Neural crest cell (in vitro differentiated cells): Measurements from ENCODE around the gene FAM217B. TPM values are rescaled to one million over a fixed set of nuclear protein-coding genes. Genes with fewer than 3 reads are reported as not detected.
A peak's percentile ranks its signal among the peaks of the same experiment; 100 is the strongest.

Source experiments
- DNase-seq: peaks from one replicate; pipeline ENCODE4 v3.0.0; 2021; ENCODE audit warnings: low read depth, mixed read lengths, low spot score
- H3K27ac Mint-ChIP-seq: one replicate; pipeline ENCODE4 v1.8.0; 2021; ENCODE audit warnings: mild to moderate bottlenecking, mixed read lengths; ENCODE audit not compliant: unreplicated experiment
- H3K27me3 Mint-ChIP-seq: 2 replicates; pipeline ENCODE4 v1.8.0; 2021; ENCODE audit warnings: low read depth, mild to moderate bottlenecking, mixed read lengths
- H3K36me3 Mint-ChIP-seq: 2 replicates; pipeline ENCODE4 v1.8.0; 2021; ENCODE audit warnings: low read depth, mild to moderate bottlenecking, mixed read lengths
- H3K4me1 Mint-ChIP-seq: 2 replicates; pipeline ENCODE4 v1.8.0; 2021; ENCODE audit warnings: mixed read lengths
- H3K4me3 Mint-ChIP-seq: one replicate; pipeline ENCODE4 v1.8.0; 2021; ENCODE audit warnings: mild to moderate bottlenecking, mixed read lengths
- H3K9me3 Mint-ChIP-seq: 2 replicates; pipeline ENCODE4 v1.8.0; 2021; ENCODE audit warnings: mixed read lengths
- total RNA-seq: library from RNA; stranded (reverse); gene quantifications from 2 replicates; pipeline ENCODE4 v1.2.1, GENCODE V29; 2021
- TF ChIP-seq, protein P1 (sequence below): fragments of 200-600 bp; sonication (generic); conservative IDR thresholded peaks from 2 replicates; pipeline ENCODE4 v1.5.0; 2021; ENCODE audit warnings: antibody characterized with exemption, mild to moderate bottlenecking

Gene FAM217B
- total RNA-seq, 1 donor from 2014 or later = 47.9 TPM

GRCh38 chr20:59939052-59939878 is 924 bp upstream of the FAM217B start:
- H3K4me1 Mint-ChIP-seq = peaks cover 49% of the 10 kb centered on the region
- TF ChIP-seq, protein P1, sequence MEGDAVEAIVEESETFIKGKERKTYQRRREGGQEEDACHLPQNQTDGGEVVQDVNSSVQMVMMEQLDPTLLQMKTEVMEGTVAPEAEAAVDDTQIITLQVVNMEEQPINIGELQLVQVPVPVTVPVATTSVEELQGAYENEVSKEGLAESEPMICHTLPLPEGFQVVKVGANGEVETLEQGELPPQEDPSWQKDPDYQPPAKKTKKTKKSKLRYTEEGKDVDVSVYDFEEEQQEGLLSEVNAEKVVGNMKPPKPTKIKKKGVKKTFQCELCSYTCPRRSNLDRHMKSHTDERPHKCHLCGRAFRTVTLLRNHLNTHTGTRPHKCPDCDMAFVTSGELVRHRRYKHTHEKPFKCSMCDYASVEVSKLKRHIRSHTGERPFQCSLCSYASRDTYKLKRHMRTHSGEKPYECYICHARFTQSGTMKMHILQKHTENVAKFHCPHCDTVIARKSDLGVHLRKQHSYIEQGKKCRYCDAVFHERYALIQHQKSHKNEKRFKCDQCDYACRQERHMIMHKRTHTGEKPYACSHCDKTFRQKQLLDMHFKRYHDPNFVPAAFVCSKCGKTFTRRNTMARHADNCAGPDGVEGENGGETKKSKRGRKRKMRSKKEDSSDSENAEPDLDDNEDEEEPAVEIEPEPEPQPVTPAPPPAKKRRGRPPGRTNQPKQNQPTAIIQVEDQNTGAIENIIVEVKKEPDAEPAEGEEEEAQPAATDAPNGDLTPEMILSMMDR = no peak
- peaks cover 3% of the 10 kb centered on the region for H3K27me3 Mint-ChIP-seq
- H3K36me3 Mint-ChIP-seq = peaks cover 2% of the 10 kb centered on the region
- H3K4me3 Mint-ChIP-seq = peak overlapping the region; percentile 84
- no peak overlapping the region for H3K27ac Mint-ChIP-seq
- no peaks in the 10 kb centered on the region for H3K9me3 Mint-ChIP-seq
- DNase-seq = no peak

DNA sequence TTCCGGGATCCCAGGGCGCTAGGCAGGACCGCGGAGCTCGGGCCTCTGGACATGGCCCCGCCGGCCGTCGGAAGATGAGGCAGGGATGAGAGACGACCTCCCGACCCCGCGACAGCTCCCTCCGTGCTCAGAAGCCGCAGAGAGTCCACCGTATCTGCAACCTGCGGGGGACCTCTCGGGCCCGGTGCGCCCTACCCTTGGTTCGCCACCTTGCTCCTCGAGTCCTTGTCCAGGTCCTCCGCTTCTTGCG is 385 bp upstream of the FAM217B start:
- H3K4me3 Mint-ChIP-seq = peak overlapping the region; percentile 98
- H3K36me3 Mint-ChIP-seq = peaks cover 5% of the 10 kb centered on the region
- peaks cover 2% of the 10 kb centered on the region for H3K27me3 Mint-ChIP-seq
- peak overlapping the region; percentile 43 for H3K27ac Mint-ChIP-seq
- peaks cover 55% of the 10 kb centered on the region for H3K4me1 Mint-ChIP-seq
- H3K9me3 Mint-ChIP-seq = no peaks in the 10 kb centered on the region
- DNase-seq = no peak
- TF ChIP-seq, protein P1 = no peak

DNA sequence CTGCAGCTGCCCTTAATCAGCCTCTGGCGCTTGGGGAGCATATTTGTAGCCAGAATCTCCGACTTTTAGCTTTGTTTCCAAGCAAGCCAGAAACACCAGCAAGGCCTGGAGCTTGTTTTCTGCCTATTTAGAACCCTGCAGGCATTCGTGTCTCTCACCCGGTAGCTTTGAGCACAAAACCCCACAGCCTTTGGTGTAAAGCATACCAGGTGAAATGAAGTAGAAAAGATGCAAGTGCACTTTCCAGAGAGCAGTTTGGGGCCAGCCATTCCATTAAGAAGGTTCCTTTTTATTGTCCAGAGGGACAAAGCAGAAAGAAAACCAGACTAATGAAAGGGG is 736 bp downstream of the FAM217B start:
- H3K9me3 Mint-ChIP-seq = no peaks in the 10 kb centered on the region
- H3K36me3 Mint-ChIP-seq = peaks cover 5% of the 10 kb centered on the region
- TF ChIP-seq, protein P1 = no peak
- peaks cover 61% of the 10 kb centered on the region for H3K4me1 Mint-ChIP-seq
- H3K27ac Mint-ChIP-seq = peak overlapping the region; percentile 99
- no peak for DNase-seq
- H3K27me3 Mint-ChIP-seq = no peaks in the 10 kb centered on the region
- peak overlapping the region; percentile 98 for H3K4me3 Mint-ChIP-seq

DNA sequence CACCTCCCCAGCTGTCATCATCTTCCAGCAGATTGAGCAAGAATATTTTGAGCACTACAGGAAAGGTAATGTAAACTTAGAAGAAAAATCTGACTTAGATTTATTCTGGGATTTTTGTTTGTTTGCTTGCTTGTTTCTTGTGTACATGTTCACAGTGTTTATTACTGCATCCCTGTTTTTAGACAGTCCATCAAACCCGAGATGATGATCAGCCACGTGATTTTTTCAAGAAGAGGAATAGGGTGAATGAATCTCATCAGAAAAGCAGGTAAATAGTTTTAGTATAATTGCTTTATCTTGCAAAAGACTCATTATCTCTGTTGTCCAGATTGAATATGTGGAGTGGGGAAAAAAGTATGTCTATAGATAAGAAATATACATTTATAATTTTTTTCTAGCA is 2.1 kb downstream of the FAM217B start:
- Mint-ChIP-seq H3K4me3 (peak overlapping the region; percentile 31), H3K27ac (no peak overlapping the region), H3K27me3 (no peaks in the 10 kb centered on the region), H3K9me3 (no peaks in the 10 kb centered on the region), H3K36me3 (peaks cover 5% of the 10 kb centered on the region), H3K4me1 (peaks cover 59% of the 10 kb centered on the region)
- TF ChIP-seq, protein P1 = no peak
- DNase-seq = no peak

GRCh38 chr20:59944726-59945125 is 4.5 kb downstream of the FAM217B start:
- TF ChIP-seq, protein P1 = no peak

More at GRCh38 chr20:59944726-59945125, 4.5 kb downstream of the FAM217B start:
- Mint-ChIP-seq H3K9me3 (no peaks in the 10 kb centered on the region), H3K4me3 (peak overlapping the region; percentile 63), H3K36me3 (peaks cover 5% of the 10 kb centered on the region), H3K27ac (no peak overlapping the region), H3K4me1 (peaks cover 48% of the 10 kb centered on the region), H3K27me3 (no peaks in the 10 kb centered on the region)
- DNase-seq = no peak
